Fibroblast of lung (primary cell): ENCODE results near the gene CTSK. TPM values are rescaled to one million over a fixed set of nuclear protein-coding genes. Genes with fewer than 3 reads are reported as not detected.

Source experiments
- DNase-seq, 2 donors: peaks; one replicate each; pipeline versions ENCODE4 v3.0.0 to v3.0.0-alpha.2; 2010; ENCODE audit warnings: low read depth in 2 of 2
- H2AFZ ChIP-seq: 2 replicates; pipeline ENCODE4 v1.5.1; 2012; ENCODE audit warnings: low read length, control low read depth, inconsistent platforms
- H3K27ac ChIP-seq: 2 replicates; pipeline ENCODE4 v1.5.1; 2011; ENCODE audit warnings: low read length, control low read depth; ENCODE audit not compliant: insufficient read depth
- H3K27me3 ChIP-seq: 2 replicates; pipeline ENCODE4 v1.5.1; 2011; ENCODE audit warnings: mild to moderate bottlenecking, low read length; ENCODE audit not compliant: control insufficient read depth, insufficient read depth
- H3K36me3 ChIP-seq: 2 replicates; pipeline ENCODE4 v1.5.1; 2011; ENCODE audit warnings: low read length; ENCODE audit not compliant: control insufficient read depth, insufficient read depth
- H3K4me1 ChIP-seq: 2 replicates; pipeline ENCODE4 v1.5.1; 2011; ENCODE audit warnings: low read length; ENCODE audit not compliant: control insufficient read depth, insufficient read depth; ENCODE audit errors: extremely low read depth
- H3K4me2 ChIP-seq: 2 replicates; pipeline ENCODE4 v1.5.1; 2011; ENCODE audit warnings: low read length, control low read depth; ENCODE audit not compliant: insufficient read depth; ENCODE audit errors: extremely low read depth
- H3K4me3 ChIP-seq, 4 experiments: fragments of 200-600 bp in 1 of 4; sonication (generic) in 1 of 4; replicated peaks in 1 of 4; 2 replicates each; pipeline ENCODE4 v1.5.1; 2011 to 2016; ENCODE audit warnings: low read length in 4 of 4, low read depth in 3 of 4, mild to moderate bottlenecking in 3 of 4, control low read depth in 2 of 4, inconsistent platforms in 1 of 4, mixed read lengths in 1 of 4; ENCODE audit not compliant: insufficient read depth in 1 of 4; ENCODE audit errors: control extremely low read depth in 1 of 4
- H3K79me2 ChIP-seq: 2 replicates; pipeline ENCODE4 v1.5.1; 2012; ENCODE audit warnings: mild to moderate bottlenecking, low read length, inconsistent platforms; ENCODE audit not compliant: control insufficient read depth, insufficient read depth
- H3K9ac ChIP-seq: 2 replicates; pipeline ENCODE4 v1.5.1; 2011; ENCODE audit warnings: mild to moderate bottlenecking, low read length, control low read depth; ENCODE audit not compliant: insufficient read depth
- H3K9me3 ChIP-seq: 2 replicates; pipeline ENCODE4 v1.5.1; 2012; ENCODE audit warnings: low read depth, low read length; ENCODE audit not compliant: control insufficient read depth, insufficient read depth
- H4K20me1 ChIP-seq: 2 replicates; pipeline ENCODE4 v1.5.1; 2011; ENCODE audit warnings: low read length; ENCODE audit not compliant: control insufficient read depth, insufficient read depth; ENCODE audit errors: extremely low read depth
- CTCF ChIP-seq, 2 donors: IDR thresholded peaks in 1 of 2; conservative IDR thresholded peaks in 1 of 2; 1 replicate in 1 of 2; 2 replicates in 1 of 2; pipeline ENCODE4 v1.5.1; 2011 to 2012; ENCODE audit warnings: low read length in 2 of 2, control low read depth in 1 of 2, inconsistent platforms in 1 of 2, low read depth in 1 of 2, mild to moderate bottlenecking in 1 of 2
- EZH2 ChIP-seq: IDR thresholded peaks from 2 replicates; pipeline ENCODE4 v1.5.1; 2012; ENCODE audit warnings: low read length, control low read depth, mild to moderate bottlenecking; ENCODE audit errors: missing control alignments
- polyA plus RNA-seq, 2 donors: library from polyadenylated mRNA; depleted of rRNA in 1 of 2; stranded (reverse) in 1 of 2; unstranded in 1 of 2; fragments of >200 nt; gene quantifications; 2 replicates each; pipeline ENCODE4 v1.2.1, GENCODE V29; 2011 to 2012; ENCODE audit warnings: missing spikeins in 1 of 2
- total RNA-seq: library from RNA; depleted of rRNA; stranded (reverse); fragments of >200 nt; gene quantifications from 2 replicates; pipeline ENCODE4 v1.2.1, GENCODE V29; 2014

Gene CTSK
- total and polyA plus RNA-seq, 2 donors (not counting 1 experiment from before 2014, with no cell fraction given) = 209 to 461 TPM

DNA sequence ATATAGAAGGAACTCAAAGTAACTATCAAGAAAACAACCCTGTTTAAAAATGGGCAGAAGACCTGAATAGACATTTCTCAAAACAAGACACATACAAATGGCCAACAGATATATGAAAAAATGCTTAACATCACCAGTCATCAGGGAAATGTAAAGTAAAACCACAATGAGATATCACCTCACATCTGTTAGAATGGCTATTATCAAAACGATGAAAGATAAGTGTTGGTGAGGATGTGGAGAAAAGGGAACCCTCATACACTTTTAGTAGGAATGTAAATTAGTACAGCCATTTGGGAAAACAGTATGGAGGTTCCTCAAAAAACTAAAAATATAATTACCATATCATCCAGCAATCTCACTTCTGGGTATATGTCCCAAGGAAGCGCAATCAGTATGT lies 45.5 kb downstream of the CTSK start:
- no peak overlapping the region for H3K27ac ChIP-seq
- H3K79me2 ChIP-seq = no peaks in the 10 kb centered on the region
- H3K4me2 ChIP-seq = no peak overlapping the region
- no peak for DNase-seq
- no peak for TF ChIP-seq CTCF (conservative IDR thresholded peaks at IDR 0.05 in 1 of 2, IDR thresholded peaks at IDR 0.05 in 1 of 2; ENCODE audit: low read depth in 1 of 2, low read length in 2 of 2)
- TF ChIP-seq EZH2 = no peak
- no peaks in the 10 kb centered on the region for H3K36me3 ChIP-seq
- no peaks in the 10 kb centered on the region for H3K4me1 ChIP-seq
- no peak overlapping the region for H2AFZ ChIP-seq
- no peak overlapping the region for H3K4me3 ChIP-seq
- no peak overlapping the region for H3K9ac ChIP-seq
- no peaks in the 10 kb centered on the region for H3K9me3 ChIP-seq
- H4K20me1 ChIP-seq = no peaks in the 10 kb centered on the region
- H3K27me3 ChIP-seq = no peaks in the 10 kb centered on the region

DNA sequence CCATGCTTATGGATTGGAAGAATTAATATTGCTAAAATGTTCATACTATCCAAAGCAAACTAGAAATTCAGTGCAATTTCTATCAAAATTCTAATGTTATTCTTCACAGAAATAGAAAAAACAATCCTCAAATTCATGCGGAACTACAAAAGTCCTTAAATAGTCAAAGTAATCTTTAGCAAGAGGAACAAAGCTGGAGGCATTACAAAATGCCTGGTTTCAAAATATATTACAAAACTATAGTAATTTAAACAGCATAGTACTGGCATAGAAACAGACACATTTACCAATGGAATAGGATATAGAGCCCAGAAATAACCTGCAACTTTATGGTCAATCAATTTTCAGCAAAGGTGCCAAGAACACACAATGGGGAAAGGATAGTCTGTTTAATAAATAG lies 46.3 kb downstream of the CTSK start:
- no peaks in the 10 kb centered on the region for H3K27me3 ChIP-seq
- no peak overlapping the region for H3K27ac ChIP-seq
- H3K4me1 ChIP-seq = no peaks in the 10 kb centered on the region
- no peak overlapping the region for H3K9ac ChIP-seq
- no peak for DNase-seq
- H3K36me3 ChIP-seq = no peaks in the 10 kb centered on the region
- H3K4me3 ChIP-seq = no peak overlapping the region
- TF ChIP-seq CTCF (conservative IDR thresholded peaks at IDR 0.05 in 1 of 2, IDR thresholded peaks at IDR 0.05 in 1 of 2; ENCODE audit: low read depth in 1 of 2, low read length in 2 of 2) (no peak), EZH2 (no peak)
- no peak overlapping the region for H3K4me2 ChIP-seq
- H2AFZ ChIP-seq = no peak overlapping the region
- H3K9me3 ChIP-seq = no peaks in the 10 kb centered on the region
- no peaks in the 10 kb centered on the region for H3K79me2 ChIP-seq
- H4K20me1 ChIP-seq = no peaks in the 10 kb centered on the region

DNA sequence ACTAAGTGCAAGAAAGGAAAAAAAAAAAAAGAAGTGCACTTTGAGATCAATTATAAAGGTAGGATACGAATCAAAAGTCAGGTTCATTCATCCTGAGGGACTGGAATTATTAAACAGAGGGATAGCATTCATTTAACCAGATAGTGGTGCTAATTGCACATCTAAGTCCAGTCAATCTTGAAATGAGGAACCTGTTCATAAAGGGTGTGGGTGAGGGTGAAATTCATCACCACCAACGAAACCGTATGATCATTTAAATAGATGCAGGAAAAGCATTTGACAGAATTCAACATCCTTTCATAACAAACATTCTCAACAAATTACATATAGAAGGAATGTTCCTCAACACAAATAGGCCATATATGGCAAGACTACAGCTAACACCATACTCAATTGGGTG lies 48.0 kb downstream of the CTSK start:
- H2AFZ ChIP-seq = no peak overlapping the region
- H3K27me3 ChIP-seq = no peaks in the 10 kb centered on the region
- no peak overlapping the region for H3K4me3 ChIP-seq
- no peaks in the 10 kb centered on the region for H3K79me2 ChIP-seq
- no peak overlapping the region for H3K4me2 ChIP-seq
- H3K4me1 ChIP-seq = no peaks in the 10 kb centered on the region
- H3K9ac ChIP-seq = no peak overlapping the region
- no peaks in the 10 kb centered on the region for H3K36me3 ChIP-seq
- no peak for DNase-seq
- no peaks in the 10 kb centered on the region for H4K20me1 ChIP-seq
- H3K27ac ChIP-seq = no peak overlapping the region
- TF ChIP-seq EZH2 = no peak
- no peaks in the 10 kb centered on the region for H3K9me3 ChIP-seq
